Lower leg skin (tissue), 3 donors: ENCODE measurements around the gene ARHGDIB.

Source experiments
- CTCF ChIP-seq, 3 donors: fragments of 450-650 bp; IDR thresholded peaks; one replicate each; pipeline ENCODE4 v1.5.1; 2016; ENCODE audit warnings: antibody characterized with exemption in 3 of 3, mild to moderate bottlenecking in 3 of 3, moderate library complexity in 2 of 3
- POLR2A ChIP-seq, 2 donors: fragments of 450-650 bp; IDR thresholded peaks; one replicate each; pipeline ENCODE4 v1.6.1; 2016 to 2017; ENCODE audit warnings: antibody characterized with exemption in 2 of 2, mild to moderate bottlenecking in 1 of 2, moderate library complexity in 1 of 2

- TF ChIP-seq POLR2A (IDR thresholded peaks at IDR 0.05) (no peak), CTCF (IDR thresholded peaks at IDR 0.05) (no peak)
These were observed 19.0 kb downstream of the ARHGDIB start for GRCh38 chr12:14942196-14942931.
